Cardiac septum (tissue), 1 donor: ENCODE data around the gene PIP4K2C. TPM values are rescaled to one million over a fixed set of nuclear protein-coding genes. Genes with fewer than 3 reads are reported as not detected.

Experiments
- total RNA-seq: library from RNA; stranded (reverse); fragmentation: NEBNext Ultra II Directional; extraction: Animal tissue kit (Norgen Biotek cat#: 25700); gene quantifications from one replicate; pipeline ENCODE4 v1.2.1, GENCODE V29; 2021
- donor health status: DM: no; HTN: no; CAD: no.

Gene PIP4K2C
- total RNA-seq, 1 donor from 2014 or later = 17.9 TPM

Other genes starting within 250 kb of the PIP4K2C start
- 77.7 TPM for gene R3HDM2, start 160.1 kb upstream of the PIP4K2C start, total RNA-seq
- not detected for gene INHBC, start 156.4 kb upstream of the PIP4K2C start, total RNA-seq
- 0.73 TPM for gene INHBE, start 135.9 kb upstream of the PIP4K2C start, total RNA-seq
- gene GLI1, start 131.4 kb upstream of the PIP4K2C start, total RNA-seq = 0.83 TPM
- gene ARHGAP9, start 111.3 kb upstream of the PIP4K2C start, total RNA-seq = 5.9 TPM
- gene MARS1, start 103.1 kb upstream of the PIP4K2C start, total RNA-seq = 89.2 TPM
- gene DDIT3, start 70.7 kb upstream of the PIP4K2C start, total RNA-seq = 24.0 TPM
- 39.9 TPM for gene MBD6, start 68.4 kb upstream of the PIP4K2C start, total RNA-seq
- gene DCTN2, start 44.0 kb upstream of the PIP4K2C start, total RNA-seq = 100 TPM
- gene KIF5A, start 41.1 kb upstream of the PIP4K2C start, total RNA-seq = 0.22 TPM
- 31.0 TPM for gene DTX3, start 13.6 kb downstream of the PIP4K2C start, total RNA-seq
- 15.0 TPM for gene ARHGEF25, start 20.2 kb downstream of the PIP4K2C start, total RNA-seq
- gene B4GALNT1, start 42.0 kb downstream of the PIP4K2C start, total RNA-seq = 11.1 TPM
- gene OS9, start 102.9 kb downstream of the PIP4K2C start, total RNA-seq = 133 TPM
- gene AGAP2, start 147.6 kb downstream of the PIP4K2C start, total RNA-seq = 6.1 TPM
- gene TSPAN31, start 153.8 kb downstream of the PIP4K2C start, total RNA-seq = 25.1 TPM
- gene CDK4, start 161.1 kb downstream of the PIP4K2C start, total RNA-seq = 46.3 TPM
- gene MARCHF9, start 163.9 kb downstream of the PIP4K2C start, total RNA-seq = 13.1 TPM
- 0.24 TPM for gene CYP27B1, start 175.9 kb downstream of the PIP4K2C start, total RNA-seq
- 13.3 TPM for gene METTL1, start 180.9 kb downstream of the PIP4K2C start, total RNA-seq
- 1.6 TPM for gene EEF1AKMT3, start 181.4 kb downstream of the PIP4K2C start, total RNA-seq
- 47.7 TPM for gene TSFM, start 191.6 kb downstream of the PIP4K2C start, total RNA-seq
- gene AVIL, start 227.5 kb downstream of the PIP4K2C start, total RNA-seq = 3.5 TPM